ENCODE data around the gene OR10H5. TPM values are rescaled to one million over a fixed set of nuclear protein-coding genes. Genes with fewer than 3 reads are reported as not detected.

OR10H5 gene
- total and polyA plus RNA-seq, 2 of the 13 experiments (the other 11 are each of a cell fraction or from before 2014, with no cell fraction given), result not detected

DNA sequence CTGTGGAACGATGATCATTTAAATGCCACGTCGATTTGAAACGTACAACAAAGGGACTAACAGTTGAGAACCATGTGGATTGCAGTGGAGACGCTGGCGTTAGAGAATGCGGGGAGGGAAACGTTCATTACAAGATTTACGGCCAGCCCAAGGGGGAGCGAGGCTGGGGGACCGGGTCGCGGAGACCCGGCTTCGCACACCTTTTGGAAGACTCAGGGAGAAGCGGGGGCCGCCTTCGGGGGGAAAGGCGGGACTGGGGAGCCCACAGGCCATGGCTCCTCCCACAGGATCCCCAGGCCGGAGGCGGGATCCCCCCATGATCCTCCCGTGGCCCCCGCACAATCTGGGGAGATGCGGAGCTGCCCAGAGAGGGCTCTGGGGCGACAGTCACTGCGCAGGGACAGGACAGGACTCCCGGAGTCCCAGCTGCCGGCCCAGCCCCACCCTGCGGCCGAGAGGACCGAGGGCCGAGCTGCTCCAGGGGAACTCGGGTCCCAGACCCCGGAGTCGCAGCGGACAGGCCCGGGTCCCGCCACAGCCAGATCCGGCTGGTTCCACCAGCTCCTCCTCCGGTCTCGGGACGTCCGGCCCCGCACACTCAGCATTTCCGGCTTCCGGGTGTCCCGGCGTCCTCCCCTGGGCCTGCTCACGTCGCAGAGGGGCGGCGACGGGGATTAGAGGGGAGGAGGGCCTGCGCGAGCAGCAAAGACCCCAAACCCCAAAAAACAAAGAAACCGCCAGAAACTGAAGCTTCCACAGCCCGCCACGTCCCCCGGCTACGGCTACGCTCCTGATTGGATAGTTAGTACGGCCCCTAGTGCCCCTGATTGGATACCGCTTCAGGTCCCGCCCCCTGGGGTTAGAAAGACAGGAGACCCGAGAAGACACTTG lies 49.1 kb downstream of the OR10H5 start (continued):
- TF ChIP-seq, protein P1, sequence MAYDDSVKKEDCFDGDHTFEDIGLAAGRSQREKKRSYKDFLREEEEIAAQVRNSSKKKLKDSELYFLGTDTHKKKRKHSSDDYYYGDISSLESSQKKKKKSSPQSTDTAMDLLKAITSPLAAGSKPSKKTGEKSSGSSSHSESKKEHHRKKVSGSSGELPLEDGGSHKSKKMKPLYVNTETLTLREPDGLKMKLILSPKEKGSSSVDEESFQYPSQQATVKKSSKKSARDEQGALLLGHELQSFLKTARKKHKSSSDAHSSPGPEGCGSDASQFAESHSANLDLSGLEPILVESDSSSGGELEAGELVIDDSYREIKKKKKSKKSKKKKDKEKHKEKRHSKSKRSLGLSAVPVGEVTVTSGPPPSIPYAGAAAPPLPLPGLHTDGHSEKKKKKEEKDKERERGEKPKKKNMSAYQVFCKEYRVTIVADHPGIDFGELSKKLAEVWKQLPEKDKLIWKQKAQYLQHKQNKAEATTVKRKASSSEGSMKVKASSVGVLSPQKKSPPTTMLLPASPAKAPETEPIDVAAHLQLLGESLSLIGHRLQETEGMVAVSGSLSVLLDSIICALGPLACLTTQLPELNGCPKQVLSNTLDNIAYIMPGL (CRISPR knock-in tag; IDR thresholded peaks at IDR 0.05; ENCODE audit: borderline replicate concordance in 1 of 2, low read depth in 1 of 2), result peak in 1 of 2 experiments; percentile 78; a peak in 2 of 4 replicates
- TF ChIP-seq HNRNPLL (IDR thresholded peaks at IDR 0.05; ENCODE audit: low read depth, low read length, poor library complexity, severe bottlenecking), result peak; percentile 65
- TF ChIP-seq RXRA (CRISPR knock-in tag; IDR thresholded peaks at IDR 0.05), result peak; percentile 56; the same call in 1 of the 2 replicates
- TF ChIP-seq ARNTL (CRISPR knock-in tag; IDR thresholded peaks at IDR 0.05), result no peak
- TF ChIP-seq, protein P2, sequence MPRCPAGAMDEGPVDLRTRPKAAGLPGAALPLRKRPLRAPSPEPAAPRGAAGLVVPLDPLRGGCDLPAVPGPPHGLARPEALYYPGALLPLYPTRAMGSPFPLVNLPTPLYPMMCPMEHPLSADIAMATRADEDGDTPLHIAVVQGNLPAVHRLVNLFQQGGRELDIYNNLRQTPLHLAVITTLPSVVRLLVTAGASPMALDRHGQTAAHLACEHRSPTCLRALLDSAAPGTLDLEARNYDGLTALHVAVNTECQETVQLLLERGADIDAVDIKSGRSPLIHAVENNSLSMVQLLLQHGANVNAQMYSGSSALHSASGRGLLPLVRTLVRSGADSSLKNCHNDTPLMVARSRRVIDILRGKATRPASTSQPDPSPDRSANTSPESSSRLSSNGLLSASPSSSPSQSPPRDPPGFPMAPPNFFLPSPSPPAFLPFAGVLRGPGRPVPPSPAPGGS (CRISPR knock-in tag; IDR thresholded peaks at IDR 0.05), result peak; percentile 70; the same call in 1 of the 2 replicates
- TF ChIP-seq DNMT3B (CRISPR knock-in tag; conservative IDR thresholded peaks at IDR 0.05), result no peak
- TF ChIP-seq ZNF121 (CRISPR knock-in tag; IDR thresholded peaks at IDR 0.05), result no peak
- no peak for TF ChIP-seq THYN1 (CRISPR knock-in tag; IDR thresholded peaks at IDR 0.05; ENCODE audit: borderline replicate concordance, low read depth)
- peak; percentile 88 for TF ChIP-seq ZFX (CRISPR knock-in tag; IDR thresholded peaks at IDR 0.05; ENCODE audit: low read depth)
- TF ChIP-seq MAFF (IDR thresholded peaks at IDR 0.05; ENCODE audit: low read depth, low read length), result peak; percentile 63; the same call in 1 of the 2 replicates
- TF ChIP-seq NBN (conservative IDR thresholded peaks at IDR 0.05), result no peak
- TF ChIP-seq, protein P3, sequence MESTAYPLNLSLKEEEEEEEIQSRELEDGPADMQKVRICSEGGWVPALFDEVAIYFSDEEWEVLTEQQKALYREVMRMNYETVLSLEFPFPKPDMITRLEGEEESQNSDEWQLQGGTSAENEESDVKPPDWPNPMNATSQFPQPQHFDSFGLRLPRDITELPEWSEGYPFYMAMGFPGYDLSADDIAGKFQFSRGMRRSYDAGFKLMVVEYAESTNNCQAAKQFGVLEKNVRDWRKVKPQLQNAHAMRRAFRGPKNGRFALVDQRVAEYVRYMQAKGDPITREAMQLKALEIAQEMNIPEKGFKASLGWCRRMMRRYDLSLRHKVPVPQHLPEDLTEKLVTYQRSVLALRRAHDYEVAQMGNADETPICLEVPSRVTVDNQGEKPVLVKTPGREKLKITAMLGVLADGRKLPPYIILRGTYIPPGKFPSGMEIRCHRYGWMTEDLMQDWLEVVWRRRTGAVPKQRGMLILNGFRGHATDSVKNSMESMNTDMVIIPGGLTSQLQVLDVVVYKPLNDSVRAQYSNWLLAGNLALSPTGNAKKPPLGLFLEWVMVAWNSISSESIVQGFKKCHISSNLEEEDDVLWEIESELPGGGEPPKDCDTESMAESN (CRISPR knock-in tag; conservative IDR thresholded peaks at IDR 0.05), result no peak; the same call in 1 of the 2 replicates
- TF ChIP-seq MXD3 (CRISPR knock-in tag; IDR thresholded peaks at IDR 0.05), result peak; percentile 37; the same call in 1 of the 2 replicates
- peak; percentile 28; the same call in 1 of the 2 replicates for TF ChIP-seq KMT2B (CRISPR knock-in tag; IDR thresholded peaks at IDR 0.05)
- TF ChIP-seq ZNF720 (CRISPR knock-in tag; IDR thresholded peaks at IDR 0.05), result no peak
- TF ChIP-seq EEA1 (CRISPR knock-in tag; IDR thresholded peaks at IDR 0.05; ENCODE audit: borderline replicate concordance), result peak; percentile 61; the same call in 1 of the 2 replicates
- TF ChIP-seq AHR (CRISPR knock-in tag; IDR thresholded peaks at IDR 0.05), result no peak
- no peak for TF ChIP-seq RBAK (CRISPR knock-in tag; IDR thresholded peaks at IDR 0.05)
- TF ChIP-seq THAP8 (CRISPR knock-in tag; IDR thresholded peaks at IDR 0.05; ENCODE audit: borderline replicate concordance), result peak; percentile 72; the same call in 1 of the 2 replicates
- no peak for TF ChIP-seq ZNF737 (CRISPR knock-in tag; IDR thresholded peaks at IDR 0.05; ENCODE audit: borderline replicate concordance)
- TF ChIP-seq HNF4A (CRISPR knock-in tag; IDR thresholded peaks at IDR 0.05), result 0 out of 2 replicates have a peak, but pooled peaks have one; percentile 4
- TF ChIP-seq ZNF230 (CRISPR knock-in tag; IDR thresholded peaks at IDR 0.05), result peak; percentile 41; the same call in 1 of the 2 replicates
- TF ChIP-seq SPEN (CRISPR knock-in tag; IDR thresholded peaks at IDR 0.05; ENCODE audit: low read depth), result peak; percentile 55
